NCI-H1694 (cell line): ENCODE results near the gene TTLL10.

Experiments used
- DNase-seq: peaks from one replicate; lab custom pipeline; 2025; lab: John Stamatoyannopoulos, UW

TTLL10 gene

GRCh38 chr1:1207571-1207892 is 33.9 kb downstream of the TTLL10 start:
- no peak for DNase-seq

GRCh38 chr1:1208713-1209433 is 35.2 kb downstream of the TTLL10 start:
- no peak for DNase-seq

GRCh38 chr1:1210726-1211540 is 37.3 kb downstream of the TTLL10 start:
- no peak for DNase-seq

- DNase-seq: no peak
These were observed 38.1 kb downstream of the TTLL10 start for GRCh38 chr1:1211541-1212441.

GRCh38 chr1:1212780-1213344 is 39.2 kb downstream of the TTLL10 start:
- no peak for DNase-seq

- no peak for DNase-seq
These were observed 39.9 kb downstream of the TTLL10 start, which contains the start of gene TNFRSF4 for GRCh38 chr1:1213345-1214265. Gene TNFRSF4, minus strand, starts transcription at chr1:1214153. Its CDS starts 26 bp downstream, at chr1:1214127.

GRCh38 chr1:1215080-1215676 is 41.5 kb downstream of the TTLL10 start:
- DNase-seq: no peak

- DNase-seq: no peak
These were observed 42.4 kb downstream of the TTLL10 start for GRCh38 chr1:1215881-1216605.

- no peak for DNase-seq
These were observed 43.3 kb downstream of the TTLL10 start for GRCh38 chr1:1216770-1217620.

- DNase-seq: no peak
These were observed 44.2 kb downstream of the TTLL10 start for GRCh38 chr1:1217621-1218523.

- no peak for DNase-seq
These were observed 45.0 kb downstream of the TTLL10 start for GRCh38 chr1:1218524-1219200.

- DNase-seq: no peak
These were observed 45.7 kb downstream of the TTLL10 start for GRCh38 chr1:1219341-1219740.

GRCh38 chr1:1220197-1220596 is 46.5 kb downstream of the TTLL10 start:
- no peak for DNase-seq

GRCh38 chr1:1221887-1222574 is 48.4 kb downstream of the TTLL10 start:
- no peak for DNase-seq

- DNase-seq: no peak
These were observed 49.0 kb downstream of the TTLL10 start for GRCh38 chr1:1222575-1223225.

- no peak for DNase-seq
These were observed 49.6 kb downstream of the TTLL10 start for GRCh38 chr1:1223321-1223720.
